HG02970 (cell line): ENCODE measurements around the gene PPP1R3E.

Experiments used
- ATAC-seq: cut with Tn5 transposase; IDR thresholded peaks from one replicate; pipeline ENCODE4 v1.9.1; 2021; ENCODE audit warnings: mild to moderate bottlenecking, moderate library complexity, moderate number of reproducible peaks; ENCODE audit not compliant: unreplicated experiment, low FRiP score

Gene PPP1R3E

DNA sequence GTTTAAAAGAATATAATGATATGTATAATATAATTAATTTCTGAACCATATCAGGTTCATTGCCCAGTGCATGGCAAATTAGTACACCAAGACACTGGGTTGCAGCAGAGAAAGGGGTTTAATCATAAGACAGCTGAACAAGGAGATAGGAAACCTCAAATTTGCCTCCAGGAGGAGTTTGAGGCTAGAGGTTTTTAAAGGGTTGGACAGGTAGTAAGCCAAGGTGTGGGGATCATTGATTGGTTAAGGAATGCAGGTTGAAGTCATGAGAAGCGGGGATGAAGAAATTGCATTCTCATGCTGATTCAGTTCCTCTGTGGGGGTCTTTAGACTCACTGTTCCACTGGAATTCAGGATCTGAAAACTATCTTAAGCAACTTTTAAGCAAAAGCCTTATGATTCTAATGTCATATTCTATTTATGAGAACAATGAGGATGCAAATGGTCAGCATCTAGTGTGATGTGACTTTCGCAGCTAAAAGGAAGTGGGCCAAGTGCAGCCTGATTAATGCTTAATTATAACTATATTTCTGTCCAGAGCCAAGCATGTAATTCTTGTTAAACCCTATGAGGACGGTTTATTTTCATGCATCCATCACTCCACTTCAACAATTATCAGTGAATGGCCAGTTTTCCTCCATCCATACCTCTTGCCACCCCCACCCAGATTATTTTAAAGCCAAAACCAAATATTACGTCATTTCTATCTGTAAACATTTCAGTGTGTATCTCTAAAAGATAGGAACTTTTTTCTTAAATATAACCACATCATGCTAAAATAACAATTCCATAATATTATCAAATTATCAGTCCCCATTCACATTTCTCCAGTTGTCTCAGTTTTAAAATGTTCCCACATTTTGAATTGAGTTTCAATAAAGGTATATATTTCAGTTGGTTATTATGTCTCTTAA lies 50.0 kb downstream of the PPP1R3E start:
- ATAC-seq, result no peak

GRCh38 chr14:23252006-23252405 lies 50.7 kb downstream of the PPP1R3E start:
- no peak for ATAC-seq

- ATAC-seq, result no peak
These were observed 52.8 kb downstream of the PPP1R3E start for GRCh38 chr14:23249824-23250223.

DNA sequence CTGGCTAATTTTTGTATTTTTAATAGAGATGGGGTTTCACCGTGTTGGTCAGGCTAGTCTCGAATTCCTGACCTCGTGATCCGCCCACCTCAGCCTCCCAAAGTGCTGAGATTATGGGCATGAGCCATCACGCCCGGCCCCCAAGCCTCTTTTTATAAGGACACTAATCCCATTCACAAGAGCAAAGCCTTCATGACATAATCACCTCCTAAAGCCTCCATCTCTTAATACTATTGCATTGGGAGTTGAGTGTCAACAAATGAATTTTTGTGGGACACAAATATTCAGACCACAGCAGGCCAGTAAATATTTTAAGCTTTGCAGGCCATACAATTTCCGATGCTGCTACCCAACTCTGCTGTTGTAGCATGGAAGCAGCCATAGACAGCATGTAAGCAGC lies 54.1 kb downstream of the PPP1R3E start:
- no peak for ATAC-seq
